NCI-H1105 (cell line): ENCODE measurements around the gene FBXO38.

Source experiments
- DNase-seq: peaks from one replicate; lab custom pipeline; 2025; lab: John Stamatoyannopoulos, UW

Gene FBXO38

GRCh38 chr5:148382961-148383360 lies 797 bp upstream of the FBXO38 start:
- DNase-seq: no peak

- no peak for DNase-seq
These were observed 601 bp downstream of the FBXO38 start for GRCh38 chr5:148384380-148384737.

- no peak for DNase-seq
These were observed 1.3 kb downstream of the FBXO38 start for GRCh38 chr5:148385094-148385493.

GRCh38 chr5:148386041-148386440 lies 2.3 kb downstream of the FBXO38 start:
- DNase-seq: no peak

GRCh38 chr5:148387325-148387724 lies 3.6 kb downstream of the FBXO38 start:
- no peak for DNase-seq

- no peak for DNase-seq
These were observed 4.9 kb downstream of the FBXO38 start for GRCh38 chr5:148388696-148389095.

- DNase-seq: no peak
These were observed 7.2 kb downstream of the FBXO38 start for GRCh38 chr5:148390914-148391313.

- DNase-seq: no peak
These were observed 7.7 kb downstream of the FBXO38 start for GRCh38 chr5:148391422-148391821.

- peak; percentile 77 for DNase-seq
These were observed 9.6 kb downstream of the FBXO38 start for GRCh38 chr5:148393390-148393741.

- no peak for DNase-seq
These were observed 10.8 kb downstream of the FBXO38 start for GRCh38 chr5:148394587-148395019.

GRCh38 chr5:148395031-148395430 lies 11.3 kb downstream of the FBXO38 start:
- DNase-seq: no peak

GRCh38 chr5:148397968-148398595 lies 14.3 kb downstream of the FBXO38 start:
- no peak for DNase-seq

- DNase-seq: no peak
These were observed 15.0 kb downstream of the FBXO38 start for GRCh38 chr5:148398698-148399121.

- no peak for DNase-seq
These were observed 17.8 kb downstream of the FBXO38 start for GRCh38 chr5:148401604-148402003.

- no peak for DNase-seq
These were observed 19.6 kb downstream of the FBXO38 start for GRCh38 chr5:148403344-148403743.

GRCh38 chr5:148406406-148406805 lies 22.6 kb downstream of the FBXO38 start:
- DNase-seq: no peak

GRCh38 chr5:148408092-148408491 lies 24.3 kb downstream of the FBXO38 start:
- DNase-seq: no peak

GRCh38 chr5:148412124-148412523 lies 28.4 kb downstream of the FBXO38 start:
- no peak for DNase-seq

GRCh38 chr5:148414833-148415232 lies 31.1 kb downstream of the FBXO38 start:
- no peak for DNase-seq

GRCh38 chr5:148416416-148416815 lies 32.7 kb downstream of the FBXO38 start:
- DNase-seq: no peak

GRCh38 chr5:148416921-148417320 lies 33.2 kb downstream of the FBXO38 start:
- DNase-seq: no peak

- DNase-seq: no peak
These were observed 34.8 kb downstream of the FBXO38 start for GRCh38 chr5:148418511-148418910.

- no peak for DNase-seq
These were observed 37.9 kb downstream of the FBXO38 start for GRCh38 chr5:148421661-148422060.

GRCh38 chr5:148425808-148426207 lies 42.0 kb downstream of the FBXO38 start:
- DNase-seq: no peak

GRCh38 chr5:148426514-148426913 lies 42.8 kb downstream of the FBXO38 start:
- no peak for DNase-seq
